ENCODE measurements around the gene SLC23A2. TPM values are rescaled to one million over a fixed set of nuclear protein-coding genes. Genes with fewer than 3 reads are reported as not detected.
"Not testable (repeated sequence)": the region's sequence is repeated elsewhere in the genome, so short reads cannot be mapped to it uniquely, and the experiment has no call there.

SLC23A2 gene
- total RNA-seq: 10 to 100 TPM; 12.9 to 14.1 TPM

DNA sequence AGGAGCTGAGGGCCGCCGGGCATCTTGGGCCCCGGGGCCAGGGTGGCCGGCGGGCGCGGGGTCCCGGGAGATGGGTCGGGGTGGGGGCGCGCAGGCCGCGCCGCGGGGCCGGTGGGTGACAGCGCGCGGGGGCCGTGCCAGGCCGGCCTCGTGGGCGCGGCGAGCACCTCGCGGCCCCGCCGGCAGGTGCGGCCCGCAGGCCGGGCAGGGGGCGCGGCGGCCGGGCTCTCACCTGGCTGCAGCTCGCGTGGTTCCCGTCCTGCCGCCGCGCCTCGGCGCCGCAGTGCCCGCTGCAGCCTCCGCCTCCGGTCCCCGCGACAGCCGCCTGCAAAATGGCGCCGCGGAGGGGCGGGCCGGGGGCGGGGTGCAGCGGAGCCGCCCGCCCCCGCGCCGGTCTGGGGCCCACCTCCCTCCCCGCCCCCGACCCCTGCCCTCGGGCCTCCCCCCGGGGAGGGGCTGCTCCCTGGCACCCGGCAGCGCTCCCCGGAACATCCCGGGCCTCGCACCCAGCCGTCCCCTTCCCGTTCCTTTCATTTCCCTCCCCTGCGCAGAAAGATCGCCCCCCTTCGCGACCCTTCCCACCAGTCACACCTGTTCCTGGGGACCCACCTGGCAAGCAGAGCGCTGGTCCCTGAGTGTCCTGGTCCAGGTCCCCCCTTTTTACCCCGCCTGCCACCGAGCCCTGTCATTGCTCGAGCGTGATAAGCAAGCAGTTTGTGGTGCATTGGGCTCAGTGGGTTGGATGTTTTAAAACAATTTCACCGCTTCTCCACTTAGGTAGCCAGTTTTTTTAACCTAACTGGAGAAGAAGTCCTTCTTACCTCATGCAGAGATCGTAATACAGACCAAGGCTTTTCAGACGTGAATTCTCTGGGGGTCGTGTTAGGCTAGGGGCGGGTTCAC lies at the start of gene SLC23A2:
Gene SLC23A2 (minus strand): TSS at position 337 of the 903 bp plus-strand sequence. CDS start 68,948 bp downstream, outside the sequence.
- ChIA-PET CTCF (interaction anchor here (1.1 to 3.5 kb wide), 2 partner anchors 56 to 99 kb away, joined by 4 to 15 read pairs; no protein-coding TSS in a partner anchor), POLR2A (interaction anchor here (1.0 to 2.2 kb wide), 4 partner anchors 8 to 119 kb away, joined by 4 to 10 read pairs (median 8); partner anchors contain the start of gene PCNA)
- Mint-ChIP-seq H3K27me3 (peaks cover 12% of the 10 kb centered on the region), H3K4me1 (peaks cover 26% of the 10 kb centered on the region), H3K27ac (peak within 1 kb of the TSS; percentile 76), H3K9me3 (no peaks in the 10 kb centered on the region), H3K36me3 (ENCODE audit: low read depth) (peaks cover 3% of the 10 kb centered on the region), H3K4me3 (peak within 1 kb of the TSS; percentile 93)
- peak; percentile 64 for DNase-seq

DNA sequence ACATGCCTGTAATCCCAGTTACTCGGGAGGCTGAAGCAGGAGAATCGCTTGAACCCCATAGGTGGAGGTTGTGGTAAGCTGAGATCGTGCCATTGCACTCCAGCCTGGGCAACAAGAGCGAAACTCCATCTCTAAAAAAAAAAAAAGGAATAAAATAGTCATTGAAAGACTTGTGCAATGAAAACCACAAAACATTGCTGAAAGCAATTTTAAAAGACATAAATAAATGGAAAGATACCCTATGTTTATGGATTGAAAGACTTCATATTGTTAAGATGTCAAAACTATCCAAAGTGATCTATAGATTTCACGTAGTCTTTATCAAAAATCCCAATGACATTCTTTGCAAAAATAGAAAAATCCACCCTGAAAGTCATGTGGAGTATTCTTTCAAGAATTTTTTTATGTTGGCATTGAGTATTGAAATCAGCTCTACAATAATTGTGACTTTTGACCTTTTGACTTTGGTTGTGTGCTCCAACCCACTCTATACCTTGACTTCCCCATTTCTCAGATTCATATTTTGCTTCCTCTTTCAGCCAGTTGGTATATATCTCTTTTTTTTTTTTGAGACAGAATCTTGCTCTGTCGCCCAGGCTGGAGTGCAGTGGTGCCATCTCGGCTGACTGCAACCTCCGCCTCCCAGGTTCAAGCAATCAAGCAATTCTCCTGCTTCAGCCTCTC lies 45.5 kb upstream of the SLC23A2 start:
- ChIA-PET CTCF (interaction anchor here (0.7 kb wide), 2 partner anchors 10 to 278 kb away, joined by 3 to 4 read pairs; no protein-coding TSS in a partner anchor), POLR2A (interaction anchor here (0.6 kb wide), 1 partner anchor 88 kb away, joined by 3 read pairs; no protein-coding TSS in a partner anchor)
- no peaks in the 10 kb centered on the region for H3K4me1 Mint-ChIP-seq
- no peaks in the 10 kb centered on the region for H3K9me3 Mint-ChIP-seq
- H3K36me3 Mint-ChIP-seq (ENCODE audit: low read depth): no peaks in the 10 kb centered on the region
- no peak for DNase-seq
- H3K27ac Mint-ChIP-seq: no peak overlapping the region
- peaks cover 21% of the 10 kb centered on the region for H3K27me3 Mint-ChIP-seq
- no peak overlapping the region for H3K4me3 Mint-ChIP-seq

DNA sequence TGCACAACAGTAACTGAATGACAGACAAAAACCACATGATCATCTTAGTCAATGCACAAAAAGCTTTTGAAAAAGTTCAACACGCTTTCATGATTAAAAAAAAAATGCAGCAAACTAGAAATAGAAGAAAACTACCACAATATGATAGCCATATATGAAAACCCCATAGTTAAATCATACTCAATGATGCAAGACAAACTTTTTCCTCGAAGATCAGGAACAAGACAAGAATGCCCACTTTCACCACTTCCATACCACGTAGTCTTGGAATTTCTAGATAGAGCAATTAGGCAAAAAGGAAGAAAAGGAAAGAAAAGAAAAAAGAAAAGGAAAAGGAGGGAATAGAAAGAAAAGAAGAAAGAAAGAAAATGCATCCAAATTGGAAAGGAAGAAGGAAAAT lies 44.6 kb upstream of the SLC23A2 start:
- ChIA-PET CTCF (no interaction called here), POLR2A (no interaction called here)
- H3K36me3 Mint-ChIP-seq (ENCODE audit: low read depth): no peaks in the 10 kb centered on the region
- DNase-seq: no peak
- H3K27ac Mint-ChIP-seq: no peak overlapping the region
- H3K4me3 Mint-ChIP-seq: no peak overlapping the region
- H3K4me1 Mint-ChIP-seq: no peaks in the 10 kb centered on the region
- peaks cover 21% of the 10 kb centered on the region for H3K27me3 Mint-ChIP-seq
- no peaks in the 10 kb centered on the region for H3K9me3 Mint-ChIP-seq

DNA sequence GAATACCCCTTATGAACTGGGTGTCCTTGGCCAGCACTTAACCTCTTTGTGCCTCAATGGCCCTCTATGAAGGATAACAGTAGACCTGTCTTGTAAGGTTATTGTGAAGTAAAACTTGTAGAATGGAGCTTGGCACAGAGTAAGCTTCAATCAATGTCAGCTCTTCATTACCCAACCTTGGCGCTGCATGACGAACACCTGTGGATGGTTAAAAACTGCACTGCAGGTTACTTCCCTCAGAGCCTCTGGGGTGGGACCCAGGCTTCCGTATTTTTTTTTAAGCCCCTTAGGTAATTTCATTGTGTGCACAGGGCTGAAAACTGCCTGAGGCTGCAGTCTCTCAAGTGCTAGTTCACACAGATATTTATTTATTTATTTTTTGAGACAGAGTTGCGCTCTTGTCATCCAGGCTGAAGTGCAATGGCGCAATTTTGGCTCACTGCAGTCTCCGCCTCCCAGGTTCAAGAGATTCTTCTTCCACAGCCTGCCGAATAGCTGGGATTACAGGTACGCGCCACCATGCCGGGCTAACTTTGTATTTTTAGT lies 42.8 kb upstream of the SLC23A2 start:
- Mint-ChIP-seq H3K27me3 (peaks cover 13% of the 10 kb centered on the region), H3K36me3 (ENCODE audit: low read depth) (no peaks in the 10 kb centered on the region), H3K4me1 (peaks cover 7% of the 10 kb centered on the region), H3K9me3 (no peaks in the 10 kb centered on the region), H3K27ac (no peak overlapping the region), H3K4me3 (no peak overlapping the region)
- ChIA-PET POLR2A (no interaction called here), CTCF (interaction anchor here (2.7 kb wide), 1 partner anchor 13 kb away, joined by 14 read pairs; no protein-coding TSS in a partner anchor)
- no peak for DNase-seq

DNA sequence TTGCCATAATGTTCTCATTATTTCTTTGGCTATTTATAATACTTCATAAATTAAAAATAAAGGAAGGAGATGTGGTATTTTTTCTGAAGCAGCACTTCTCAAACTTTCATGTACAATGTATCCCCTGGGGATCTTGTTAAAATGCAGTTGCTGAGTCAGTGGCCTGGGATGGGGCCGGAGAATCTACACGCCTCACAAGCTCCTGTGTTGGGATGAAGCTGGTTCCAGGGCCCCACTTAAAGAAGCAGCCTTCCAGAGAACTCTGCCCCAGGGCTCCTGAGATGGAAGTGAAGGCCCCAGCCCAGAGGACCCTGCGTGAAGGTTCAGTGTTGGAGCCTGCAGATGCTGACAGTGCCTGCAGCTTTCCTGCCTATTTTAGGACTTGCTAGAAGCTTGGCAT lies 40.1 kb upstream of the SLC23A2 start:
- H3K27me3 Mint-ChIP-seq: peaks cover 8% of the 10 kb centered on the region
- ChIA-PET CTCF (interaction anchor here (2.7 kb wide), 1 partner anchor 15 kb away, joined by 14 read pairs; no protein-coding TSS in a partner anchor), POLR2A (no interaction called here)
- peaks cover 11% of the 10 kb centered on the region for H3K4me1 Mint-ChIP-seq
- no peak overlapping the region for H3K27ac Mint-ChIP-seq
- no peak overlapping the region for H3K4me3 Mint-ChIP-seq
- H3K9me3 Mint-ChIP-seq: no peaks in the 10 kb centered on the region
- no peak for DNase-seq
- H3K36me3 Mint-ChIP-seq (ENCODE audit: low read depth): no peaks in the 10 kb centered on the region

DNA sequence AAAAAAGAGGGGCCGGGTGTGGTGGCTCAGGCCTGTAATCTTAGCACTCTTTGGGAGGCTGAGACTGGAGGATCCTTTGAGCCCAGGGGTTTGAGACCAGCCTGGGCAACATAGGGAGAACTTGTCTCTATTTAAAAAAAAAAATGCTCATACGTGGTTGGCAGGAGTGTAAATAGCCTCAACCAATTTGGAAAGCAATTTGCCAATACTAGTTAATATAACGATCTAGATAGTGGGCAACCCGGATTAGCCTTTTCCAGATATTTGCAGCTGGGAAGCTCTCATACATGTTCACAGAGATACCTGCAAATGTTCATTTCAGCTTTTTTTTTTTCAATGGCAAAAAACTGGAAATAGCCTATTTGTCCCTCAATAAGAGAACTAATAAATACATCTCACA lies 39.0 kb upstream of the SLC23A2 start:
- ChIA-PET POLR2A (interaction anchor here (1.4 kb wide), 1 partner anchor 79 kb away, joined by 4 read pairs; the partner anchor contains the start of gene PCNA), CTCF (interaction anchor here (1.0 to 4.4 kb wide), 2 partner anchors 16 to 300 kb away, joined by 3 to 22 read pairs; no protein-coding TSS in a partner anchor)
- DNase-seq: no peak
- no peak overlapping the region for H3K4me3 Mint-ChIP-seq
- H3K4me1 Mint-ChIP-seq: peaks cover 11% of the 10 kb centered on the region
- H3K9me3 Mint-ChIP-seq: no peaks in the 10 kb centered on the region
- H3K27me3 Mint-ChIP-seq: peaks cover 3% of the 10 kb centered on the region
- no peak overlapping the region for H3K27ac Mint-ChIP-seq
- H3K36me3 Mint-ChIP-seq (ENCODE audit: low read depth): no peaks in the 10 kb centered on the region

DNA sequence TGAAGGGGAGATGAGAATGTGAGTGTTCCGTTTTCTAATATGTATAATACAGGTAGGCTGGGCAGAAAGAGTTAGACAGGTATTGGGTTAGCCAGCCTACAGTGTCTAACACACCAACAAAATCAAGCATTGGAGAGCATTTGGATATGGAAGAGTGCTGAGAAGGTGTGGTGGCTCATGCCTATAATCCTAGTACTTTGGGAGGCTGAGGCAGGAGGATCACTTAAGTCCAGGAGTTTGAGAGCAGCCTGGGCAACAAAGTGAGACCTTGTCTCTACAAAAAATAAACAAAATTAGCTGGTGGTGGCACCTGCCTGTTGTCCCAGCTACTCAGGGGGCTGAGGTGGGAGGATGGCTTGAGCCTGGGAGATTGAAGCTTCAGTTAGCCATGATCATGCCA lies 38.6 kb upstream of the SLC23A2 start:
- H3K27ac Mint-ChIP-seq: no peak overlapping the region
- H3K36me3 Mint-ChIP-seq (ENCODE audit: low read depth): no peaks in the 10 kb centered on the region
- DNase-seq: no peak
- ChIA-PET POLR2A (interaction anchor here (1.4 to 1.6 kb wide), 2 partner anchors 40 to 80 kb away, joined by 3 to 4 read pairs; partner anchors contain the start of gene PCNA), CTCF (interaction anchor here (0.7 to 4.4 kb wide), 3 partner anchors 16 to 299 kb away, joined by 3 to 22 read pairs (median 4); no protein-coding TSS in a partner anchor)
- peaks cover 3% of the 10 kb centered on the region for H3K27me3 Mint-ChIP-seq
- H3K4me1 Mint-ChIP-seq: peaks cover 11% of the 10 kb centered on the region
- H3K9me3 Mint-ChIP-seq: no peaks in the 10 kb centered on the region
- no peak overlapping the region for H3K4me3 Mint-ChIP-seq

DNA sequence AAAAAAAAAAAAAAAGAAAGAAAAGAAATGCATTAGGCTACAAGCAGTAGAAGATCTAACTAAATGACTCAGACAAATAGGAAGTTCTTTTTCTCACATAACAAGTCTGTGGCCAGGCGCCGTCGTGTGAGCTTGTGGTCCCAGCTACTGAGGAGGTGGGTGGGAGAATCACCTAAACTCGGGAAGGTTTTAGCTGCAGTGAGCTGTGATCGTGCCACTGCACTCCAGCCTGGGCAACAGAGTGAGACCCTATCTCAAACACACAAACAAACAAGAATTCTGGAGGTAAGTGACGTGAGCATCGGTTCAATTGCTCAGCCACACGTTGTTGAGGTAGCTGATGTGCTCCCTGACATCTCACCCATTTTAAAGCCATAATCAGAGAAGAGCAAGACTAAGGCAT lies 37.9 kb upstream of the SLC23A2 start:
- Mint-ChIP-seq H3K27ac (no peak overlapping the region), H3K27me3 (no peaks in the 10 kb centered on the region), H3K4me1 (peaks cover 11% of the 10 kb centered on the region), H3K36me3 (ENCODE audit: low read depth) (no peaks in the 10 kb centered on the region), H3K4me3 (peak overlapping the region; percentile 15), H3K9me3 (no peaks in the 10 kb centered on the region)
- ChIA-PET POLR2A (interaction anchor here (1.4 to 1.6 kb wide), 2 partner anchors 39 to 80 kb away, joined by 3 to 4 read pairs; partner anchors contain the start of gene PCNA), CTCF (interaction anchor here (0.7 to 4.4 kb wide), 5 partner anchors 17 to 275 kb away, joined by 3 to 22 read pairs (median 4); no protein-coding TSS in a partner anchor)
- DNase-seq: peak; percentile 55

DNA sequence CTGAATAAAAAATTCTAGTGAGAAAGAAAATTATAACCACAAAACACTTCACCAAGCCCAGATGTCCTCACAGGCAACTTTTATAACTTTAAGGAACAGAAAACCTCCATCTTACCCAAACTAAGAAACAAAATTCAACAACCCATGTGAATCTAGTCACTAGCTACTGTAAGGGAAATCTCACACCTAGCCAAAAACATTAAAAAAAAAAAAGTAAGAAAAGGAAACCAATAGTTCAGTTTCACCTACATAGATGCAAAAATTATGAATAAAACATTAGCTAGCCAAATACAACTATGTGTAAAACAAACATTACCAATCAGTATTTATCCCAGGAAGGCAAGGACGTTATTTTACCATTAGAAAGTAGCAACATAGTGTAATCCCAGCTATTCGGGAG lies 35.5 kb upstream of the SLC23A2 start:
- POLR2A ChIA-PET: interaction anchor here (1.0 to 1.6 kb wide), 2 partner anchors 20 to 42 kb away, joined by 3 read pairs; no protein-coding TSS in a partner anchor
- Mint-ChIP-seq H3K27ac (no peak overlapping the region), H3K36me3 (ENCODE audit: low read depth) (no peaks in the 10 kb centered on the region), H3K4me1 (peaks cover 11% of the 10 kb centered on the region), H3K27me3 (no peaks in the 10 kb centered on the region), H3K9me3 (no peaks in the 10 kb centered on the region), H3K4me3 (no peak overlapping the region)
- CTCF ChIA-PET: interaction anchor here (1.4 to 4.4 kb wide), 2 partner anchors 19 to 64 kb away, joined by 3 to 22 read pairs; no protein-coding TSS in a partner anchor
- no peak for DNase-seq

DNA sequence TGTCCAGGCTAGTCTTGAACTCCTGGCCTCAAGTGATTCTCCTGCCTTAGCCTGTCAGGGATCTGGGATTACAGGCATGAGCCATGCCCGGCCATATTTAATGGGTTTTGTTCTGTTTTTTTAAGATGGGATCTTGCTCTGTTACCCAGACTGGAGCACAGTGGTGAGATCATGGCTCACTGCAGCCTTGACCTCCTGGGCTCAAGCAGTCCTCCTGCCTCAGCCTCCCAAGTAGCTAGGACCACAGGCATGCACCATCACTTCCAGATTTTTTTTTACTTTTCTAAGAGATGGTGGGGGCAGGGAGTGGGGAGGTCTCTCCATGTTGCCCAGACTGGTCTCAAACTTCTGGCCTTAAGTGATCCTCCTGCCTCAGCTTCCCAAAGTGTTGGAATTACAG lies 34.2 kb upstream of the SLC23A2 start:
- ChIA-PET CTCF (interaction anchor here (0.9 to 1.1 kb wide), 2 partner anchors 21 to 65 kb away, joined by 3 to 5 read pairs; no protein-coding TSS in a partner anchor), POLR2A (interaction anchor here (1.6 kb wide), 1 partner anchor 21 kb away, joined by 3 read pairs; no protein-coding TSS in a partner anchor)
- not testable (repeated sequence) for H3K27ac Mint-ChIP-seq; H3K9me3 Mint-ChIP-seq; H3K4me3 Mint-ChIP-seq; H3K27me3 Mint-ChIP-seq; H3K36me3 Mint-ChIP-seq (ENCODE audit: low read depth); DNase-seq
- H3K4me1 Mint-ChIP-seq: peaks cover 11% of the 10 kb centered on the region

DNA sequence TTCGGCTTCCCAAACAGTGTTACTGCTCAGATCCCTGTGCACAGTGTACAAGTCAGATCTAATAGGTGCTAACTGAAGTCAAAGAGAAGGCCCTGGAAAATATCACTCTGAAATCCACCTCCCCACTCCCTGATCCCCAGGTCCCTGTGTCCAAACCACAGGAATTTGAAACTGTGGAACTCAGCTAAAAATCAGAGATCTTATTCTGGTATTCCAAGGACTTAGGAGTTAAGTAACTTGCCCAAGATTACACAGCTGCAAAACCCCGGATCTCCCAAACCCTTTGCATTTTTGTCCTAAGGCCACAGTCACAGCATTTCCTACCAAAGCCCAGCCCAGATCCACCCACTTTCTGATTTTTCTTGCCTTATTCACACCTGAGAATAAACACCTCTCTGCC lies 32.3 kb upstream of the SLC23A2 start:
- no peak overlapping the region for H3K4me3 Mint-ChIP-seq
- ChIA-PET CTCF (interaction anchor here (1.3 kb wide), 1 partner anchor 67 kb away, joined by 4 read pairs; no protein-coding TSS in a partner anchor), POLR2A (no interaction called here)
- no peaks in the 10 kb centered on the region for H3K9me3 Mint-ChIP-seq
- no peak for DNase-seq
- peaks cover 2% of the 10 kb centered on the region for H3K27me3 Mint-ChIP-seq
- no peak overlapping the region for H3K27ac Mint-ChIP-seq
- H3K36me3 Mint-ChIP-seq (ENCODE audit: low read depth): no peaks in the 10 kb centered on the region
- H3K4me1 Mint-ChIP-seq: peaks cover 4% of the 10 kb centered on the region

DNA sequence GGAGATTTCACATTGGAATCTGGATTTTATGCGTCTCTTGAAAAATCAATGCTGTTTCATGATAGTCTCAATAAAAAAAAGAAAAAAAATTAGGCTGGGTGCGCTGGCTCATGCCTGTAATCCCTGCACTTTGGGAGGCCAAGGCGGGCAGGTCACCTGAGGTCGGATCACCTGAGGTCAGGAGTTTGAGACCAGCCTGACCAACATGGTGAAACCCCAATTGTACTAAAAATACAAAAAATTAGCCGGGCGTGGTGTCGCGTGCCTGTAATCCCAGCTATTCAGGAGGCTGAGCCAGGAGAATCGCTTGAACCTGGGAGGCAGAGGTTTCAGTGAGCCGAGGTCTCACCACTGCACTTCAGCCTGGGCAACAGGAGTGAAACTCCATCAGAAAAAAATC lies 30.4 kb upstream of the SLC23A2 start:
- CTCF ChIA-PET; H3K27me3 Mint-ChIP-seq; DNase-seq; H3K4me3 Mint-ChIP-seq; H3K9me3 Mint-ChIP-seq; H3K27ac Mint-ChIP-seq; H3K4me1 Mint-ChIP-seq; POLR2A ChIA-PET; H3K36me3 Mint-ChIP-seq (ENCODE audit: low read depth): not testable (repeated sequence)

Data from activated CD4-positive, alpha-beta memory T cell treated with anti-CD3 and anti-CD28 coated beads, Interleukin-2, amount 10 ng/mL, durations not matched to agents 7 days and 5 days (primary cell).